HEK293 (cell line): ENCODE results near the gene EIF2D.

Source experiments
- CTCF ChIA-PET: fragments of 350-600 bp; formaldehyde crosslinking; extraction: SDS; loops from one replicate; lab custom pipeline; 2021; ENCODE audit warnings: antibody characterized with exemption; lab: Yijun Ruan, JAX
- POLR2A ChIA-PET: fragments of 300-600 bp; formaldehyde crosslinking; extraction: SDS; loops from one replicate; lab custom pipeline; 2020; ENCODE audit warnings: antibody characterized with exemption, inconsistent platforms; lab: Yijun Ruan, JAX
- H3K27ac ChIP-seq: fragments of 200-500 bp; sonication (Bioruptor generic); 2 replicates; pipeline ENCODE4 v1.5.1; 2014; ENCODE audit warnings: low read depth, low read length, control low read depth, inconsistent platforms; ENCODE audit errors: extremely low read depth
- H3K36me3 ChIP-seq, 2 experiments: fragments of 200-500 bp in 1 of 2; sonication (Bioruptor generic) in 1 of 2; 1 replicate in 1 of 2; 2 replicates in 1 of 2; pipeline ENCODE4 v1.5.1; 2014 to 2017; ENCODE audit warnings: inconsistent platforms in 2 of 2, low read length in 2 of 2; ENCODE audit not compliant: control insufficient read depth in 2 of 2, insufficient read depth in 1 of 2
- H3K4me1 ChIP-seq: fragments of 200-500 bp; sonication (Bioruptor generic); 2 replicates; pipeline ENCODE4 v1.5.1; 2014; ENCODE audit warnings: mild to moderate bottlenecking, low read length, inconsistent platforms; ENCODE audit not compliant: control insufficient read depth, insufficient read depth
- H3K4me3 ChIP-seq: 2 replicates; pipeline ENCODE4 v1.5.1; 2011; ENCODE audit warnings: low read depth, mild to moderate bottlenecking, control low read depth, low read length, moderate library complexity
- H3K9me3 ChIP-seq: fragments of 200-500 bp; sonication (Bioruptor generic); 2 replicates; pipeline ENCODE4 v1.5.1; 2014; ENCODE audit warnings: low read depth, low read length, inconsistent platforms; ENCODE audit not compliant: control insufficient read depth, insufficient read depth
- GLI4 ChIP-seq: fragments of 450-650 bp; formaldehyde crosslinking; IDR thresholded peaks from 2 replicates; pipeline ENCODE4 v1.5.1; 2016; ENCODE audit warnings: missing biosample characterization, missing genetic modification characterization
- GLIS2 ChIP-seq: fragments of 450-650 bp; formaldehyde crosslinking; IDR thresholded peaks from 2 replicates; pipeline ENCODE4 v1.5.1; 2016; ENCODE audit warnings: missing biosample characterization, missing genetic modification characterization
- IKZF3 ChIP-seq: fragments of 450-650 bp; IDR thresholded peaks from 2 replicates; pipeline ENCODE4 v1.5.0; 2018; ENCODE audit warnings: missing biosample characterization, mild to moderate bottlenecking, missing genetic modification characterization, moderate library complexity
- KLF10 ChIP-seq: fragments of 450-650 bp; IDR thresholded peaks from 2 replicates; pipeline ENCODE4 v1.5.1; 2018; ENCODE audit warnings: missing biosample characterization, mild to moderate bottlenecking, missing genetic modification characterization
- KLF7 ChIP-seq: fragments of 450-650 bp; formaldehyde crosslinking; IDR thresholded peaks from 2 replicates; pipeline ENCODE4 v1.5.1; 2016; ENCODE audit warnings: missing biosample characterization, missing genetic modification characterization, borderline replicate concordance
- KLF9 ChIP-seq: fragments of 450-650 bp; formaldehyde crosslinking; IDR thresholded peaks from 2 replicates; pipeline ENCODE4 v1.5.1; 2016; ENCODE audit warnings: missing biosample characterization, missing genetic modification characterization, low read depth
- ZBTB17 ChIP-seq: fragments of 450-650 bp; formaldehyde crosslinking; IDR thresholded peaks from 2 replicates; pipeline ENCODE4 v1.5.1; 2016; ENCODE audit warnings: missing biosample characterization, missing genetic modification characterization
- ZBTB8A ChIP-seq: fragments of 450-650 bp; formaldehyde crosslinking; IDR thresholded peaks from 2 replicates; pipeline ENCODE4 v1.5.1; 2016; ENCODE audit warnings: missing biosample characterization, missing genetic modification characterization
- ZNF292 ChIP-seq: fragments of 450-650 bp; formaldehyde crosslinking; IDR thresholded peaks from 2 replicates; pipeline ENCODE4 v1.5.1; 2016; ENCODE audit warnings: low read depth, missing biosample characterization, missing genetic modification characterization, borderline replicate concordance
- ZNF324 ChIP-seq: fragments of 450-650 bp; formaldehyde crosslinking; IDR thresholded peaks from 2 replicates; pipeline ENCODE4 v1.5.1; 2016; ENCODE audit warnings: missing biosample characterization, missing genetic modification characterization
- ZNF335 ChIP-seq: fragments of 450-650 bp; formaldehyde crosslinking; conservative IDR thresholded peaks from 2 replicates; pipeline ENCODE4 v1.5.1; 2016; ENCODE audit warnings: missing biosample characterization, missing genetic modification characterization
- ZNF561 ChIP-seq: fragments of 450-650 bp; IDR thresholded peaks from 2 replicates; pipeline ENCODE4 v1.5.1; 2018; ENCODE audit warnings: missing biosample characterization, missing genetic modification characterization, borderline replicate concordance
- ZNF600 ChIP-seq: fragments of 450-650 bp; formaldehyde crosslinking; IDR thresholded peaks from 2 replicates; pipeline ENCODE4 v1.5.1; 2016; ENCODE audit warnings: missing biosample characterization, missing genetic modification characterization
- ZNF654 ChIP-seq: fragments of 450-650 bp; formaldehyde crosslinking; IDR thresholded peaks from 2 replicates; pipeline ENCODE4 v1.5.1; 2016; ENCODE audit warnings: low read depth, missing biosample characterization, missing genetic modification characterization
- ZNF76 ChIP-seq: fragments of 450-650 bp; formaldehyde crosslinking; IDR thresholded peaks from 2 replicates; pipeline ENCODE4; 2016; ENCODE audit warnings: low read depth, missing biosample characterization, missing genetic modification characterization, borderline replicate concordance
- ZNF791 ChIP-seq: fragments of 450-650 bp; formaldehyde crosslinking; IDR thresholded peaks from 2 replicates; pipeline ENCODE4 v1.5.1; 2016; ENCODE audit warnings: missing biosample characterization, missing genetic modification characterization
- ZNF792 ChIP-seq: fragments of 450-650 bp; formaldehyde crosslinking; IDR thresholded peaks from 2 replicates; pipeline ENCODE4 v1.5.1; 2016; ENCODE audit warnings: missing biosample characterization, missing genetic modification characterization
- TF ChIP-seq, protein P1 (sequence below): fragments of 450-650 bp; formaldehyde crosslinking; IDR thresholded peaks from 2 replicates; pipeline ENCODE4 v1.5.1; 2016; ENCODE audit warnings: missing biosample characterization, missing genetic modification characterization
- TF ChIP-seq, protein P2 (sequence below): fragments of 450-650 bp; formaldehyde crosslinking; IDR thresholded peaks from 2 replicates; pipeline ENCODE4 v1.5.1; 2016; ENCODE audit warnings: missing biosample characterization, missing genetic modification characterization
- TF ChIP-seq, protein P3 (sequence below): fragments of 450-650 bp; formaldehyde crosslinking; IDR thresholded peaks from 2 replicates; pipeline ENCODE4 v1.5.1; 2017; ENCODE audit warnings: missing biosample characterization, missing genetic modification characterization
- TF ChIP-seq, protein P4 (sequence below): fragments of 450-650 bp; formaldehyde crosslinking; IDR thresholded peaks from 2 replicates; pipeline ENCODE4 v1.5.1; 2016; ENCODE audit warnings: missing biosample characterization, missing genetic modification characterization, borderline replicate concordance

EIF2D gene

DNA sequence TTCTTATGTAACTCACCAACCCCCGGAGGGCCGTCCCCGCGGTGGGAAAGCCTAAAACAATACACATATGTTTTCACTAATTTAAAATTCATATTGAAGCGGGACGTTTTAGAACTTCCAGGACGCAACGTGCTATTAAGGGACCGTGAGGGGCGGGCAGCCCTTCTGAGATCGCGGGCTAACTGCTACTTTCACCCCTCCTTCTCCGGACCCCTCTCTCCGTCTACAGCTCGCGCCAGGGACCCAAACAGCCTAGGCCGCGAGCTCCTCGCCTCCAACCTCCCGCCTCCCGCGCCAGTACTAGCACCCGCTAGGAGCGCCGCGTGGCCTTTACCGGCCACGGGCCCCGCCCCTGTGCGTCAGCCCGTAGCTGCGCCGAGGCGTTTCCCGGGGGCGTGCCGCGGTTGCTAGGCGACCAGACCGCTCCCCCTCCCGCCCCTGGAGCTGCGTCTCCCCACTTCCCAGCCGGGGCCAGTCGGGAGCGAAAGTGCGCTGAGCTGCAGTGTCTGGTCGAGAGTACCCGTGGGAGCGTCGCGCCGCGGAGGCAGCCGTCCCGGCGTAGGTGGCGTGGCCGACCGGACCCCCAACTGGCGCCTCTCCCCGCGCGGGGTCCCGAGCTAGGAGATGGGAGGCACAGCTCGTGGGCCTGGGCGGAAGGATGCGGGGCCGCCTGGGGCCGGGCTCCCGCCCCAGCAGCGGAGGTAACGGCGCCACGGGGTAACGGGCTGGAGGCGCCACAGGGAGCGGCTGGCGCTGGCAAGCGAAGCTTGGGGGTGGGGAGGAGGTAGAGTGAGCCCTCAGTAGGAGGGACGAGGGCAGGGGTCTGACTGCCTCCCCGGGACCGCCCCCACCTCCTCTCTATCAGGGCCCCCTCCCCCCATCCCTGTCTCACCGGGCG is 23.1 kb upstream of the EIF2D start, which contains the start of gene DYRK3 (continued):
- TF ChIP-seq, protein P1, sequence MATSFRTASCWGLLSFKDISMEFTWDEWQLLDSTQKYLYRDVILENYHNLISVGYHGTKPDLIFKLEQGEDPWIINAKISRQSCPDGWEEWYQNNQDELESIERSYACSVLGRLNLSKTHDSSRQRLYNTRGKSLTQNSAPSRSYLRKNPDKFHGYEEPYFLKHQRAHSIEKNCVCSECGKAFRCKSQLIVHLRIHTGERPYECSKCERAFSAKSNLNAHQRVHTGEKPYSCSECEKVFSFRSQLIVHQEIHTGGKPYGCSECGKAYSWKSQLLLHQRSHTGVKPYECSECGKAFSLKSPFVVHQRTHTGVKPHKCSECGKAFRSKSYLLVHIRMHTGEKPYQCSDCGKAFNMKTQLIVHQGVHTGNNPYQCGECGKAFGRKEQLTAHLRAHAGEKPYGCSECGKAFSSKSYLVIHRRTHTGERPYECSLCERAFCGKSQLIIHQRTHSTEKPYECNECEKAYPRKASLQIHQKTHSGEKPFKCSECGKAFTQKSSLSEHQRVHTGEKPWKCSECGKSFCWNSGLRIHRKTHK: no peak
- TF ChIP-seq, protein P2, sequence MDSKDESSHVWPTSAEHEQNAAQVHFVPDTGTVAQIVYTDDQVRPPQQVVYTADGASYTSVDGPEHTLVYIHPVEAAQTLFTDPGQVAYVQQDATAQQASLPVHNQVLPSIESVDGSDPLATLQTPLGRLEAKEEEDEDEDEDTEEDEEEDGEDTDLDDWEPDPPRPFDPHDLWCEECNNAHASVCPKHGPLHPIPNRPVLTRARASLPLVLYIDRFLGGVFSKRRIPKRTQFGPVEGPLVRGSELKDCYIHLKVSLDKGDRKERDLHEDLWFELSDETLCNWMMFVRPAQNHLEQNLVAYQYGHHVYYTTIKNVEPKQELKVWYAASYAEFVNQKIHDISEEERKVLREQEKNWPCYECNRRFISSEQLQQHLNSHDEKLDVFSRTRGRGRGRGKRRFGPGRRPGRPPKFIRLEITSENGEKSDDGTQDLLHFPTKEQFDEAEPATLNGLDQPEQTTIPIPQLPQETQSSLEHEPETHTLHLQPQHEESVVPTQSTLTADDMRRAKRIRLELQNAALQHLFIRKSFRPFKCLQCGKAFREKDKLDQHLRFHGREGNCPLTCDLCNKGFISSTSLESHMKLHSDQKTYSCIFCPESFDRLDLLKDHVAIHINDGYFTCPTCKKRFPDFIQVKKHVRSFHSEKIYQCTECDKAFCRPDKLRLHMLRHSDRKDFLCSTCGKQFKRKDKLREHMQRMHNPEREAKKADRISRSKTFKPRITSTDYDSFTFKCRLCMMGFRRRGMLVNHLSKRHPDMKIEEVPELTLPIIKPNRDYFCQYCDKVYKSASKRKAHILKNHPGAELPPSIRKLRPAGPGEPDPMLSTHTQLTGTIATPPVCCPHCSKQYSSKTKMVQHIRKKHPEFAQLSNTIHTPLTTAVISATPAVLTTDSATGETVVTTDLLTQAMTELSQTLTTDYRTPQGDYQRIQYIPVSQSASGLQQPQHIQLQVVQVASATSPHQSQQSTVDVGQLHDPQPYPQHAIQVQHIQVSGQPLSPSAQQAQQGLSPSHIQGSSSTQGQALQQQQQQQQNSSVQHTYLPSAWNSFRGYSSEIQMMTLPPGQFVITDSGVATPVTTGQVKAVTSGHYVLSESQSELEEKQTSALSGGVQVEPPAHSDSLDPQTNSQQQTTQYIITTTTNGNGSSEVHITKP (tag by site-specific recombination): peak; percentile 57
- TF ChIP-seq ZNF324 (tag by site-specific recombination) (no peak; the same call in 1 of the 2 replicates), ZNF292 (no peak), GLIS2 (peak; percentile 97), ZBTB8A (peak; percentile 83), ZNF792 (tag by site-specific recombination) (peak; percentile 79; the same call in 1 of the 2 replicates), ZNF791 (tag by site-specific recombination) (no peak)
- TF ChIP-seq, protein P3, sequence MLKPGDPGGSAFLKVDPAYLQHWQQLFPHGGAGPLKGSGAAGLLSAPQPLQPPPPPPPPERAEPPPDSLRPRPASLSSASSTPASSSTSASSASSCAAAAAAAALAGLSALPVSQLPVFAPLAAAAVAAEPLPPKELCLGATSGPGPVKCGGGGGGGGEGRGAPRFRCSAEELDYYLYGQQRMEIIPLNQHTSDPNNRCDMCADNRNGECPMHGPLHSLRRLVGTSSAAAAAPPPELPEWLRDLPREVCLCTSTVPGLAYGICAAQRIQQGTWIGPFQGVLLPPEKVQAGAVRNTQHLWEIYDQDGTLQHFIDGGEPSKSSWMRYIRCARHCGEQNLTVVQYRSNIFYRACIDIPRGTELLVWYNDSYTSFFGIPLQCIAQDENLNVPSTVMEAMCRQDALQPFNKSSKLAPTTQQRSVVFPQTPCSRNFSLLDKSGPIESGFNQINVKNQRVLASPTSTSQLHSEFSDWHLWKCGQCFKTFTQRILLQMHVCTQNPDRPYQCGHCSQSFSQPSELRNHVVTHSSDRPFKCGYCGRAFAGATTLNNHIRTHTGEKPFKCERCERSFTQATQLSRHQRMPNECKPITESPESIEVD (tag by site-specific recombination): no peak
- TF ChIP-seq, protein P4, sequence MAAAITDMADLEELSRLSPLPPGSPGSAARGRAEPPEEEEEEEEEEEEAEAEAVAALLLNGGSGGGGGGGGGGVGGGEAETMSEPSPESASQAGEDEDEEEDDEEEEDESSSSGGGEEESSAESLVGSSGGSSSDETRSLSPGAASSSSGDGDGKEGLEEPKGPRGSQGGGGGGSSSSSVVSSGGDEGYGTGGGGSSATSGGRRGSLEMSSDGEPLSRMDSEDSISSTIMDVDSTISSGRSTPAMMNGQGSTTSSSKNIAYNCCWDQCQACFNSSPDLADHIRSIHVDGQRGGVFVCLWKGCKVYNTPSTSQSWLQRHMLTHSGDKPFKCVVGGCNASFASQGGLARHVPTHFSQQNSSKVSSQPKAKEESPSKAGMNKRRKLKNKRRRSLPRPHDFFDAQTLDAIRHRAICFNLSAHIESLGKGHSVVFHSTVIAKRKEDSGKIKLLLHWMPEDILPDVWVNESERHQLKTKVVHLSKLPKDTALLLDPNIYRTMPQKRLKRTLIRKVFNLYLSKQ: no peak

DNA sequence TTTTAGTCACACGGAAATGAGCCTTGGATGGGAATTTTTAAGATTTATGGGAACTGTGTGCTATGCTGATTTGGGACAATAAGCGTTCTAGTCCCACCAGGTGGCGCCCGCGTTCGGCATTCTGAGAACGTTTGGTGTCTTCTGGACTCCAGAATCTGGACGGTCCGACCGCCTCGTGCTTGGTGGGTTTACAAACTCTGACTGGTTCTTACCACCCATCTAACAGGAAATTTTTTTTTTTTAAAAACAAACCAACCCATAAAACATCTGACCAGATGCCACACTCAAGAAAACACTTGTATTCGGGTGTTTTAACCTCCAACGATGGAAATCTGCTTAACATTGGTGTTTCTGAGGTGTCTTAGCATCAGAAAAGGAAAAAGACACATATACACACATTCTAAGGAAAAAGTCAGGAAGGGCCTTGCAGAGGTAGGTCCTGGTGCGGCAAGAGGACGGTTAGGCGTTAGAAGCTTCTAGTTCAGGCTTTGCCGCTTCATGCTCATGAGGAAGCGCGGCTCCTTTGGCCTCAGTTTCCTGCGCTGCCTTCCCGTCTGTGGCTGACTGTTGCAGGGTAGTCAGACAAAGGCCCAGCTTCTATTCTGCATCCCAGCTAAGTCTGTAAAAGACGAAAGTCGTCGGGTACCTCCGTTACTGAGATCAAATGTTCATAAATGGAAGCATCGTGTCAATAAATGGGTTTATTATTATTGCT is 22.3 kb upstream of the EIF2D start:
- POLR2A ChIA-PET: interaction anchor here (0.6 to 2.4 kb wide), 10 partner anchors 13 to 139 kb away, joined by 3 to 19 read pairs (median 7); partner anchors contain the start of genes EIF2D and MAPKAPK2
- TF ChIP-seq ZBTB17 (tag by site-specific recombination): 0 out of 2 replicates have a peak, but pooled peaks have one; percentile 20
- TF ChIP-seq, protein P2 (tag by site-specific recombination): peak; percentile 70
- 0 out of 2 replicates have a peak, but pooled peaks have one; percentile 48 for TF ChIP-seq ZNF600 (tag by site-specific recombination)
- TF ChIP-seq ZNF654 (tag by site-specific recombination): peak; percentile 82
- TF ChIP-seq ZNF561 (tag by site-specific recombination): 0 out of 2 replicates have a peak, but pooled peaks have one; percentile 19
- TF ChIP-seq GLI4 (tag by site-specific recombination): no peak
- peak; percentile 68 for TF ChIP-seq ZNF335 (tag by site-specific recombination)
- no peak for TF ChIP-seq KLF7 (tag by site-specific recombination)
- TF ChIP-seq ZNF76 (tag by site-specific recombination): 0 out of 2 replicates have a peak, but pooled peaks have one; percentile 2
- no peak for TF ChIP-seq KLF9 (tag by site-specific recombination)
- peak; percentile 41; the same call in 1 of the 2 replicates for TF ChIP-seq IKZF3 (tag by site-specific recombination)
- 0 out of 2 replicates have a peak, but pooled peaks have one; percentile 32 for TF ChIP-seq KLF10 (tag by site-specific recombination)

More for the DNA sequence above, 22.3 kb upstream of the EIF2D start:
- Histone ChIP-seq H3K4me3 (no peak overlapping the region), H3K36me3 (peaks cover 3 to 10% of the 10 kb centered on the region in 2 experiments; a peak in 2 of 3 replicates), H3K4me1 (peaks cover 11% of the 10 kb centered on the region), H3K27ac (peak overlapping the region; percentile 56; the same call in 1 of the 2 replicates), H3K9me3 (no peaks in the 10 kb centered on the region)
- CTCF ChIA-PET: interaction anchor here (0.6 to 12.7 kb wide), 18 partner anchors 11 to 1265 kb away, joined by 3 to 380 read pairs (median 5); partner anchors contain the start of gene EIF2D
